Endothelial cell of umbilical vein (primary cell): ENCODE measurements around the gene NRROS.
"Not testable (repeated sequence)": the region's sequence is repeated elsewhere in the genome, so short reads cannot be mapped to it uniquely, and the experiment has no call there.

ENCODE experiments used
- CTCF ChIP-seq, 2 donors: IDR thresholded peaks; 1 replicate in 1 of 2; 2 replicates in 1 of 2; pipeline ENCODE4 v1.5.1; 2011; ENCODE audit warnings: low read length in 2 of 2, mild to moderate bottlenecking in 2 of 2, moderate library complexity in 2 of 2, control low read depth in 1 of 2, inconsistent platforms in 1 of 2, low read depth in 1 of 2; ENCODE audit not compliant: insufficient read depth in 1 of 2; ENCODE audit errors: extremely low read depth in 1 of 2
- EZH2 ChIP-seq: IDR thresholded peaks from 2 replicates; pipeline ENCODE4 v1.6.1; 2012; ENCODE audit warnings: borderline replicate concordance, low read depth, mild to moderate bottlenecking, moderate library complexity, low read length, inconsistent platforms; ENCODE audit not compliant: severe bottlenecking
- JUN ChIP-seq: IDR thresholded peaks from 2 replicates; pipeline ENCODE4 v1.6.1; 2011; ENCODE audit warnings: borderline replicate concordance, low read depth; ENCODE audit not compliant: insufficient read length, insufficient read depth
- MAX ChIP-seq: IDR thresholded peaks from 2 replicates; pipeline ENCODE4 v1.6.1; 2011; ENCODE audit not compliant: insufficient read depth, insufficient read length
- POLR2A ChIP-seq: IDR thresholded peaks from 2 replicates; pipeline ENCODE4 v1.6.1; 2012; ENCODE audit warnings: low read depth, mild to moderate bottlenecking, control low read depth, low read length
- POLR2AphosphoS5 ChIP-seq: IDR thresholded peaks from 2 replicates; pipeline ENCODE4 v1.6.1; 2012; ENCODE audit warnings: low read depth, mild to moderate bottlenecking, control low read depth, low read length, moderate library complexity; ENCODE audit not compliant: insufficient read depth

GRCh38 chr3:196615234-196615633 lies 24.3 kb upstream of the NRROS start:
- TF ChIP-seq POLR2AphosphoS5; CTCF (IDR thresholded peaks at IDR 0.05; ENCODE audit: extremely low read depth in 1 of 2, insufficient read depth in 1 of 2, low read depth in 1 of 2, low read length in 2 of 2); MAX; EZH2; POLR2A; JUN: not testable (repeated sequence)
